H9 (cell line): ENCODE results near the gene PPP1R14C. TPM values are rescaled to one million over a fixed set of nuclear protein-coding genes. Genes with fewer than 3 reads are reported as not detected.

Source experiments
- DNase-seq: peaks from one replicate; pipeline ENCODE4 v3.0.0-alpha.2; 2017
- H2AFZ ChIP-seq: one replicate; pipeline ENCODE4 v1.6.1; 2013; ENCODE audit warnings: mild to moderate bottlenecking, low read length, control low read depth, moderate library complexity
- H2AK5ac ChIP-seq: 2 replicates; pipeline ENCODE4 v1.6.1; 2013; ENCODE audit warnings: low read length, control low read depth, mixed read lengths; ENCODE audit not compliant: insufficient read length
- H2BK120ac ChIP-seq: one replicate; pipeline ENCODE4 v1.6.1; 2013; ENCODE audit warnings: low read depth, mild to moderate bottlenecking, low read length, control low read depth, inconsistent platforms; ENCODE audit not compliant: poor library complexity, severe bottlenecking
- H2BK12ac ChIP-seq: 2 replicates; pipeline ENCODE4 v1.6.1; 2013; ENCODE audit warnings: low read length, control low read depth, mixed read lengths, low read depth; ENCODE audit not compliant: insufficient read length
- H2BK15ac ChIP-seq: 2 replicates; pipeline ENCODE4 v1.6.1; 2013; ENCODE audit warnings: low read depth, low read length, control low read depth
- H2BK20ac ChIP-seq: one replicate; pipeline ENCODE4 v1.6.1; 2013; ENCODE audit warnings: low read depth, mild to moderate bottlenecking, low read length, control low read depth, inconsistent platforms; ENCODE audit not compliant: poor library complexity, severe bottlenecking
- H2BK5ac ChIP-seq: 2 replicates; pipeline ENCODE4 v1.6.1; 2013; ENCODE audit warnings: low read length, control low read depth, mixed read lengths; ENCODE audit not compliant: insufficient read length
- H3K14ac ChIP-seq: 2 replicates; pipeline ENCODE4 v1.6.1; 2013; ENCODE audit warnings: low read length, control low read depth; ENCODE audit not compliant: insufficient read depth
- H3K18ac ChIP-seq: 2 replicates; pipeline ENCODE4 v1.6.1; 2013; ENCODE audit warnings: low read depth, mild to moderate bottlenecking, mixed read lengths, low read length, control low read depth; ENCODE audit not compliant: insufficient read length
- H3K23ac ChIP-seq: 2 replicates; pipeline ENCODE4 v1.6.1; 2013; ENCODE audit warnings: low read length, control low read depth, mixed read lengths, low read depth; ENCODE audit not compliant: insufficient read length
- H3K23me2 ChIP-seq: 2 replicates; pipeline ENCODE4 v1.6.1; 2013; ENCODE audit warnings: low read depth, mild to moderate bottlenecking, mixed read lengths, low read length, control low read depth; ENCODE audit not compliant: insufficient read length, poor library complexity, severe bottlenecking
- H3K27ac ChIP-seq: 2 replicates; pipeline ENCODE4 v1.5.1; 2013; ENCODE audit warnings: low read length, control low read depth, mixed read lengths, low read depth; ENCODE audit not compliant: insufficient read length
- H3K27me3 ChIP-seq: 2 replicates; pipeline ENCODE4 v1.6.1; 2013; ENCODE audit warnings: low read length, control low read depth, inconsistent platforms; ENCODE audit not compliant: insufficient read depth
- H3K4ac ChIP-seq: 2 replicates; pipeline ENCODE4 v1.6.1; 2013; ENCODE audit warnings: low read depth, mild to moderate bottlenecking, control low read depth, inconsistent platforms, low read length, moderate library complexity
- H3K4me1 ChIP-seq: 2 replicates; pipeline ENCODE4 v1.6.1; 2013; ENCODE audit warnings: low read length, control low read depth, inconsistent platforms; ENCODE audit not compliant: insufficient read depth
- H3K4me2 ChIP-seq: 2 replicates; pipeline ENCODE4 v1.6.1; 2013; ENCODE audit warnings: low read length, control low read depth, mixed read lengths; ENCODE audit not compliant: insufficient read length, insufficient read depth
- H3K56ac ChIP-seq: 2 replicates; pipeline ENCODE4 v1.6.1; 2013; ENCODE audit warnings: low read depth, mild to moderate bottlenecking, mixed read lengths, low read length, control low read depth; ENCODE audit not compliant: insufficient read length
- H3K79me1 ChIP-seq: 2 replicates; pipeline ENCODE4 v1.6.1; 2013; ENCODE audit warnings: low read depth, mild to moderate bottlenecking, moderate library complexity, low read length, control low read depth, inconsistent platforms; ENCODE audit not compliant: insufficient read depth, poor library complexity, severe bottlenecking
- H3K79me2 ChIP-seq: 2 replicates; pipeline ENCODE4 v1.6.1; 2013; ENCODE audit warnings: low read length, control low read depth, inconsistent platforms; ENCODE audit not compliant: insufficient read depth
- H3K9ac ChIP-seq: 2 replicates; pipeline ENCODE4 v1.6.1; 2013; ENCODE audit warnings: low read length, control low read depth, mixed read lengths; ENCODE audit not compliant: insufficient read length; ENCODE audit errors: extremely low read depth
- H3K9me3 ChIP-seq: one replicate; pipeline ENCODE4 v1.6.1; 2013; ENCODE audit warnings: low read depth, low read length, inconsistent platforms; ENCODE audit not compliant: control insufficient read depth
- H3T11ph ChIP-seq: one replicate; pipeline ENCODE4 v1.6.1; 2013; ENCODE audit warnings: mild to moderate bottlenecking, low read length, control low read depth, inconsistent platforms
- H4K20me1 ChIP-seq: one replicate; pipeline ENCODE4 v1.6.1; 2013; ENCODE audit not compliant: control insufficient read depth, insufficient read length, insufficient read depth
- H4K5ac ChIP-seq: 2 replicates; pipeline ENCODE4 v1.6.1; 2013; ENCODE audit warnings: low read depth, mild to moderate bottlenecking, mixed read lengths, low read length, control low read depth; ENCODE audit not compliant: insufficient read length
- H4K8ac ChIP-seq: replicated peaks from 2 replicates; pipeline ENCODE4 v1.6.1; 2013; ENCODE audit warnings: low read length, control low read depth, mixed read lengths, low read depth; ENCODE audit not compliant: insufficient read length
- H4K91ac ChIP-seq: 2 replicates; pipeline ENCODE4 v1.6.1; 2013; ENCODE audit warnings: low read depth, mild to moderate bottlenecking, moderate library complexity, mixed read lengths, low read length, control low read depth; ENCODE audit not compliant: insufficient read length
- H3K27ac Mint-ChIP-seq, 3 experiments: 2 replicates in 2 of 3; 3 replicates in 1 of 3; pipeline ENCODE4 v1.8.0; 2020 to 2021; ENCODE audit warnings: mixed read lengths in 3 of 3, mild to moderate bottlenecking in 1 of 3, moderate library complexity in 1 of 3
- H3K27me3 Mint-ChIP-seq: 2 replicates; pipeline ENCODE4 v1.8.0; 2021; ENCODE audit warnings: low read depth, mild to moderate bottlenecking, moderate library complexity, mixed read lengths
- H3K36me3 Mint-ChIP-seq, 3 experiments: 2 replicates in 2 of 3; 3 replicates in 1 of 3; pipeline ENCODE4 v1.8.0; 2020 to 2021; ENCODE audit warnings: low read depth in 3 of 3, mixed read lengths in 3 of 3; ENCODE audit not compliant: insufficient read depth in 1 of 3
- H3K4me1 Mint-ChIP-seq, 2 experiments: 2 replicates each; pipeline ENCODE4 v1.8.0; 2020; ENCODE audit warnings: mixed read lengths in 2 of 2
- H3K4me3 Mint-ChIP-seq, 2 experiments: 2 replicates in 1 of 2; 3 replicates in 1 of 2; pipeline ENCODE4 v1.8.0; 2020 to 2021; ENCODE audit warnings: mild to moderate bottlenecking in 2 of 2, mixed read lengths in 2 of 2, moderate library complexity in 1 of 2
- H3K9me3 Mint-ChIP-seq, 2 experiments: 2 replicates in 1 of 2; 3 replicates in 1 of 2; pipeline ENCODE4 v1.8.0; 2020; ENCODE audit warnings: mild to moderate bottlenecking in 2 of 2, mixed read lengths in 2 of 2, moderate library complexity in 1 of 2
- WGBS: extraction: QIAGEN DNeasy Blood & Tissue Kit; methylation state at CpG from one replicate; pipeline ENCODE4 v1.1.7; 2013; ENCODE audit warnings: missing lambda C conversion rate, low lambda C conversion rate, mixed read lengths; ENCODE audit not compliant: insufficient read length; ENCODE audit errors: extremely low coverage; 5-methylcytosine and 5-hydroxymethylcytosine counted together
- total RNA-seq: library from RNA; stranded (reverse); gene quantifications from 2 replicates; pipeline ENCODE4 v1.2.1, GENCODE V29; 2021
- TF ChIP-seq, protein P1 (sequence below): fragments of 200-600 bp; sonication (generic); conservative IDR thresholded peaks from 3 replicates; pipeline ENCODE4 v1.8.0; 2021; ENCODE audit warnings: antibody characterized with exemption, mild to moderate bottlenecking

The PPP1R14C gene
- total RNA-seq, 1 experiment from 2014 or later: 0.37 TPM

DNA sequence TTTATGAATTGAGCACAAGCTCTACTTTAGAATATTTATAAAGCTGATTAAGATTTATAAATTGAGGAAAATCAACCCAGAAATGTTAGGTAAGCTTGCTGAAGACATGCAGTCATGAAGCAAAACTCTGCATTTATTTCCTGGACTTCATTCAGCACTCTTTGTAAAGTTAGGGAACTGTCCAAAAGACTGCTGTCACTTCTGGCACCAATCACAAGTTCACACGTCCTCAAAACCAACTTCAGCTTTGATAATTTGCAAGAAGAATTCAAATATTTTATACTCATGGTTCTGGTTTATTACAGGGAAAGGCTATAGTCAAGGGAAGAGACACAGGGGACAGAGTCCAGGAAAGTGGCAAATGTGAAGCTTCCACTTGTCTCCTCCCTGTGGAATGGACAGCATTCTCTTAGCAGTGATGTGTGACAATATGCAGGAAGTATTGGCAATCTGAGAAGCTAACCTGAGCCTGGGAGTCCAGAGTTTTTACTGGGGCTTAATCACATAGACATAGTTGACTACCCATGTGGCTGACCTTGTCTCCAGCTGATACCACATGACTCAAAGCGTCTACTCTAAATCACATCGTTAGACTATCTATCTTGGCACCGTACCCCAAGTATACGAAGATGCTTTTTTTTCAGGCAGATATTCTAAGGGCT is 85.4 kb downstream of the PPP1R14C start:
- DNase-seq: no peak
- H2BK20ac ChIP-seq: no peak overlapping the region
- H3K23ac ChIP-seq: no peak overlapping the region
- H2AFZ ChIP-seq: no peak overlapping the region
- no peak overlapping the region for H2BK15ac ChIP-seq
- Mint-ChIP-seq H3K27ac (no peak overlapping the region), H3K27me3 (peaks cover 71% of the 10 kb centered on the region), H3K9me3 (peaks cover 3 to 4% of the 10 kb centered on the region in 2 experiments; a peak in 3 of 5 replicates), H3K4me3 (no peak overlapping the region), H3K36me3 (peaks cover 0 to 6% (median 0%) of the 10 kb centered on the region in 3 experiments; a peak in 2 of 7 replicates), H3K4me1 (peaks cover 41 to 42% of the 10 kb centered on the region in 2 experiments)
- no peak overlapping the region for H3K56ac ChIP-seq
- H3K79me1 ChIP-seq: no peaks in the 10 kb centered on the region
- no peak overlapping the region for H3K9ac ChIP-seq
- H4K20me1 ChIP-seq: no peaks in the 10 kb centered on the region
- no peak overlapping the region for H4K91ac ChIP-seq
- no peak overlapping the region for H3K18ac ChIP-seq
- H3K4me1 ChIP-seq: peaks cover 19% of the 10 kb centered on the region
- no peak overlapping the region for H3K27ac ChIP-seq
- no peaks in the 10 kb centered on the region for H3K23me2 ChIP-seq
- H3K4me2 ChIP-seq: no peak overlapping the region
- H2BK120ac ChIP-seq: no peak overlapping the region
- H3K14ac ChIP-seq: no peak overlapping the region
- no CpG with 5 or more reads among the region's 5 CpGs for WGBS
- no peak overlapping the region for H4K5ac ChIP-seq
- H3T11ph ChIP-seq: no peak overlapping the region
- no peak overlapping the region for H2AK5ac ChIP-seq
- H4K8ac ChIP-seq: no peak overlapping the region
- no peaks in the 10 kb centered on the region for H3K9me3 ChIP-seq
- no peak overlapping the region for H3K4ac ChIP-seq
- no peak overlapping the region for H2BK12ac ChIP-seq
- H2BK5ac ChIP-seq: no peak overlapping the region
- TF ChIP-seq, protein P1, sequence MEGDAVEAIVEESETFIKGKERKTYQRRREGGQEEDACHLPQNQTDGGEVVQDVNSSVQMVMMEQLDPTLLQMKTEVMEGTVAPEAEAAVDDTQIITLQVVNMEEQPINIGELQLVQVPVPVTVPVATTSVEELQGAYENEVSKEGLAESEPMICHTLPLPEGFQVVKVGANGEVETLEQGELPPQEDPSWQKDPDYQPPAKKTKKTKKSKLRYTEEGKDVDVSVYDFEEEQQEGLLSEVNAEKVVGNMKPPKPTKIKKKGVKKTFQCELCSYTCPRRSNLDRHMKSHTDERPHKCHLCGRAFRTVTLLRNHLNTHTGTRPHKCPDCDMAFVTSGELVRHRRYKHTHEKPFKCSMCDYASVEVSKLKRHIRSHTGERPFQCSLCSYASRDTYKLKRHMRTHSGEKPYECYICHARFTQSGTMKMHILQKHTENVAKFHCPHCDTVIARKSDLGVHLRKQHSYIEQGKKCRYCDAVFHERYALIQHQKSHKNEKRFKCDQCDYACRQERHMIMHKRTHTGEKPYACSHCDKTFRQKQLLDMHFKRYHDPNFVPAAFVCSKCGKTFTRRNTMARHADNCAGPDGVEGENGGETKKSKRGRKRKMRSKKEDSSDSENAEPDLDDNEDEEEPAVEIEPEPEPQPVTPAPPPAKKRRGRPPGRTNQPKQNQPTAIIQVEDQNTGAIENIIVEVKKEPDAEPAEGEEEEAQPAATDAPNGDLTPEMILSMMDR: no peak
- no peaks in the 10 kb centered on the region for H3K79me2 ChIP-seq
- peaks cover 6% of the 10 kb centered on the region; the same call in 1 of the 2 replicates for H3K27me3 ChIP-seq
